ENCODE measurements around the gene ITGAL. TPM values are rescaled to one million over a fixed set of nuclear protein-coding genes. Genes with fewer than 3 reads are reported as not detected.

Gene ITGAL
- total RNA-seq, 2 experiments from 2014 or later: 458 to 471 TPM

DNA sequence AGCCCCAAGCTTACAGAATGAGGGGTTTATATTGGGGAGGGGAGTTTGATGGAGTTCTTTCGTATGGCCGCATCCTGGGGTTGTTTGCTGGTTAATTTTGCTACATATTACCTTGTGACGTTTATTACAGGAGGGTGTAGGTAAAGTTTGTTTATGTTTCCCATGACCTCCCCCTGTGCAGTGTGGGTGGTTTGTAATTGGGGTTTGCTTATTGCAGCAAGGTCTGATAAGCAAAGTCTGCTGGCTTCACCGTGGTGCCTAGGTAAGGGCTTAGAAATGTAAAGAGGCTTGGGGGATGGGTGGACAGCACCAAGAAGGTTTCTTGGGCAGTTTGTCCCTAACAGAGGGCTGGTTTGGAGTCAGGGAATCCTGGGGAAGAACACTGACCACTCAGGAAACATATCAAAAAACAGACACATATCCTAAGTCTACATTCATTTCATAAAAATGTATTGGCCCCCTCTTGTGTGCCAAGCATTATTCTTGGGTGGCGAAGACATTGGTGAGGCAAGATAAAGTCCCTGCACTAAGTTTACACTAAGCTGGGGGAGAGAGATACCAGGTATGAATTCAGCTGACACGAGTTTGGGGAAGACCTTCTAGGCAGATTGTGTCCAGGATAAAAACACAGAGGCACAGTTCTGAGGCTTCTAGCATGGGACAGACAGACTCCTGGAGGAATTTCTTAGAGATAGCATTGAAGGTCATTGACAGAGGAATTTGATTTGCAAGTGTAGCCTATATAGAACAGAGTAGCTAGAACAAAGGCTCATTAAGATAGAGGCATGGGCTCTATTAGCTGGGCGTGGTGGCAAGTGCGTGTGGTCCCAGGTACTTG lies 76.1 kb downstream of the ITGAL start:
- ChIA-PET CTCF (interaction anchor here (5.1 kb wide), 1 partner anchor 13 kb away, joined by 34 read pairs; the partner anchor contains the start of gene ZNF747), POLR2A (no interaction called here)
- ATAC-seq (no peak), DNase-seq (no peak)
- no peaks in the 10 kb centered on the region for H3K27me3 Mint-ChIP-seq (ENCODE audit: low read depth)
- no peak overlapping the region for H3K4me3 Mint-ChIP-seq
- no peaks in the 10 kb centered on the region for H3K9me3 Mint-ChIP-seq (ENCODE audit: insufficient read depth)
- H3K27ac Mint-ChIP-seq: no peak overlapping the region
- peaks cover 13% of the 10 kb centered on the region for H3K36me3 Mint-ChIP-seq (ENCODE audit: low read depth)
- H3K4me1 Mint-ChIP-seq (ENCODE audit: low read depth): peaks cover 37% of the 10 kb centered on the region

DNA sequence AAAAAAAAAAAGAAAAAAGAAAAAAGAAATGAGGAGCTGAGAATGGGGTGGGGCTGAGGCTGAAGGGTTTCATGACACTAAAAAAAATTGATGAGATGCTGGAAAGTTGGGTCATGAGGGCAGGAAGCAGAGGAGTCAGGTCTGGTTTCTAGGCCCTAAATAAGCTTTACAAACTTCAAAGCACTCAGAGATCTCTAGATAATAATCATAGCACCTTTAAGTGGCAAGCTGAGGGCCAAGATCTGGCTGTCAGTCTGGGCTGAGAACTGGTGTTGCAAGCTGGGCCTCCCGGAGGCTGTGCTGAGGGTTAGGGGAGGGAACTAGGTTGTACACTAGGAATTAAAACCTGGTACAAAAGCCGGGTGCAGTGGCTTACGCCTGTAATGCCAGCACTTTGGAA lies 79.2 kb downstream of the ITGAL start:
- Mint-ChIP-seq H3K9me3 (ENCODE audit: insufficient read depth) (no peaks in the 10 kb centered on the region), H3K4me1 (ENCODE audit: low read depth) (peaks cover 56% of the 10 kb centered on the region), H3K27ac (peak overlapping the region; percentile 95), H3K36me3 (ENCODE audit: low read depth) (peaks cover 36% of the 10 kb centered on the region), H3K4me3 (peak overlapping the region; percentile 64), H3K27me3 (ENCODE audit: low read depth) (no peaks in the 10 kb centered on the region)
- ATAC-seq (peak; percentile 94), DNase-seq (peak; percentile 78)
- CTCF ChIA-PET: interaction anchor here (0.6 to 5.1 kb wide), 7 partner anchors 14 to 122 kb away, joined by 3 to 34 read pairs (median 4); partner anchors contain the start of genes DCTPP1, PRR14 and ZNF747
- POLR2A ChIA-PET: interaction anchor here (0.9 to 1.8 kb wide), 4 partner anchors 9 to 21 kb away, joined by 3 to 15 read pairs (median 4); partner anchors contain the start of genes ZNF688 and ZNF747

DNA sequence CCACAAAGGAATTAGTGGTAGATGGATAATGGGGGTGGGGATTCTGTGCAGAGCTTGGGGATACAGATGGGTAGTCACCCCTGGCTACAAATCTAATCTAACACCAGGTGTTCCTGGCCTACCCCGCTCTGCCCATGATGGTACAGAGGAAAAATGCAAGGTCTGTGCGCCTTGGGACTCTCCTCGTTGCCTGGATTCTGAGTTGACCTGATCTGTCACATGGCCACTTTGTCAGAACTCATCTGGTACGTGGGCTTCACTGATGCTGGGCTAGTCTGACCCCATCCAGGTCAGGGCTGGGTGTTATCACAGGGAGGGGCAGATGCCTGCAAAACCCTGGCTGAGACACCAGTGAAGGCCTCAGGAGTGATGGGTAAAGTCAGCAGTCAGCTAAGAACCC lies 80.4 kb downstream of the ITGAL start:
- H3K9me3 Mint-ChIP-seq (ENCODE audit: insufficient read depth): no peaks in the 10 kb centered on the region
- H3K4me1 Mint-ChIP-seq (ENCODE audit: low read depth): peaks cover 56% of the 10 kb centered on the region
- CTCF ChIA-PET: interaction anchor here (1.1 to 5.1 kb wide), 4 partner anchors 17 to 141 kb away, joined by 3 to 34 read pairs (median 6); partner anchors contain the start of gene ZNF747
- H3K4me3 Mint-ChIP-seq: no peak overlapping the region
- ATAC-seq: no peak
- H3K27me3 Mint-ChIP-seq (ENCODE audit: low read depth): no peaks in the 10 kb centered on the region
- peaks cover 40% of the 10 kb centered on the region for H3K36me3 Mint-ChIP-seq (ENCODE audit: low read depth)
- peak overlapping the region; percentile 95 for H3K27ac Mint-ChIP-seq
- DNase-seq: no peak
- POLR2A ChIA-PET: interaction anchor here (1.2 to 1.8 kb wide), 2 partner anchors 18 to 19 kb away, joined by 6 to 15 read pairs; partner anchors contain the start of genes ZNF688 and ZNF747

DNA sequence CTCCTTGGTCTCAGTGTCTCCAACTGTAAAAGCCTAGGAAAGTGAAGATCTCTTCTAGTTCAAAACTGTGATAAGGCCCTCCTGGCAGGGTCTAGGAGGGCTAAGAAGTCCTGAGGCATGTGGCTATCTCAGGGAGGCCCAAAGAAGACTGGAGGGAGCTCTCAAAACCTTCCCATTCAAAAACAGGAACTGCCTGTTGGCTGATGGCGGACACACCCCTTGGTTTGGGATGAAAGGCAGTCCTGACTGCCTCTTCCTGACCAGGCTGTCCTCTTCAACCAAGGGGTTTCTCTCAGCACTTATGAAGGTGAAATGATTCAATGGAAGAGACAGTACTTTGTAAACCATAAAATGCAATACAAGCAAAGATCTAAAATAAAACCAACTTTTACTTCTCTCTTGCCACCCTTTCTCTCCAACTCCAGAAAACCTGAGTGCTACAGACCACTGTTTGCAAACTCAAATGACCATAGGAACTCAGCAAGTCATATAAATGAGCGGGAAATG lies 80.9 kb downstream of the ITGAL start:
- Mint-ChIP-seq H3K4me1 (ENCODE audit: low read depth) (peaks cover 57% of the 10 kb centered on the region), H3K36me3 (ENCODE audit: low read depth) (peaks cover 40% of the 10 kb centered on the region), H3K27me3 (ENCODE audit: low read depth) (no peaks in the 10 kb centered on the region), H3K4me3 (no peak overlapping the region), H3K9me3 (ENCODE audit: insufficient read depth) (no peaks in the 10 kb centered on the region), H3K27ac (peak overlapping the region; percentile 95)
- POLR2A ChIA-PET: interaction anchor here (1.0 to 1.2 kb wide), 2 partner anchors 11 to 19 kb away, joined by 3 to 6 read pairs; partner anchors contain the start of gene ZNF688
- ATAC-seq: no peak
- no peak for DNase-seq
- CTCF ChIA-PET: interaction anchor here (1.6 to 5.1 kb wide), 2 partner anchors 18 to 140 kb away, joined by 3 to 34 read pairs; partner anchors contain the start of gene ZNF747

DNA sequence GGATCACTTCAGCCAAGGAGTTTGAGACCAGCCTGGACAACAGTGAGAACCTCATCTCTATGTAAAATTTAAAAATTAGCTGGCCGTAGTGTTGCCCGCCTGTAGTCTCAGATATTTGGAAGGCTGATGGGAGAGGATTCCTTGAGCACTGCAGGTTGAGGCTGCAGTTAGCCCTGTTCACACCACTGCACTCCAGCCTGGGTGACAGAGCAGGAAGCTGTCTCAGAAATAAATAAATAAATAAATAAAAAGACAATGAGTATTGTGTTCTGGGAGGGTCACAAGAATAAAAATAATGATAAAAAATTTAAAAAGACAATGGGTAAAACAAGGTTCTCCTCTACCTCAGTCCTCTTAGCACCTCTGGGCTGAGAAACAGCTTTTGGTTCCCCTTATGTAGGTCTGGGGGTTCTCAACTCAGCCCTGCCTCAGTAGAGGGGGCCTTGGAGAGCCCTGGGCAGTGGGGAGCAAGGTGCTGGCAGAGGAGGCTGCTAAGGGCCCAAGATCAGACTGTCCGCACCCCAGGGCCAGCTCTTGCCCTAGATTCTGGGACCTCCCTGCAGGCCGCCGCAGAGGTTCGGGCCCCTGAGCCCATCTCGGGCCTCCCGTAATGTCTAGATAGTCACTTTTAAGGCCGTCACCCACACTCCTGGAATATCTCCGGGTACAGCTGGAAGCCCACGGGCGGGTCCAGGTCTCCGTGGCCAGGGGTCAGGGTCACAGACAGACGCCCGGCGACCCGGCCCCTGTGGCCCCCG lies 82.2 kb downstream of the ITGAL start:
- H3K27ac Mint-ChIP-seq: no peak overlapping the region
- ChIA-PET POLR2A (interaction anchor here (1.0 to 1.1 kb wide), 2 partner anchors 10 to 20 kb away, joined by 3 to 4 read pairs; no protein-coding TSS in a partner anchor), CTCF (interaction anchor here (1.1 to 6.0 kb wide), 3 partner anchors 19 to 139 kb away, joined by 3 to 76 read pairs (median 7); partner anchors contain the start of gene ZNF747)
- H3K4me3 Mint-ChIP-seq: no peak overlapping the region
- peaks cover 40% of the 10 kb centered on the region for H3K36me3 Mint-ChIP-seq (ENCODE audit: low read depth)
- H3K27me3 Mint-ChIP-seq (ENCODE audit: low read depth): no peaks in the 10 kb centered on the region
- H3K9me3 Mint-ChIP-seq (ENCODE audit: insufficient read depth): no peaks in the 10 kb centered on the region
- H3K4me1 Mint-ChIP-seq (ENCODE audit: low read depth): peaks cover 58% of the 10 kb centered on the region
- ATAC-seq (no peak), DNase-seq (no peak)

DNA sequence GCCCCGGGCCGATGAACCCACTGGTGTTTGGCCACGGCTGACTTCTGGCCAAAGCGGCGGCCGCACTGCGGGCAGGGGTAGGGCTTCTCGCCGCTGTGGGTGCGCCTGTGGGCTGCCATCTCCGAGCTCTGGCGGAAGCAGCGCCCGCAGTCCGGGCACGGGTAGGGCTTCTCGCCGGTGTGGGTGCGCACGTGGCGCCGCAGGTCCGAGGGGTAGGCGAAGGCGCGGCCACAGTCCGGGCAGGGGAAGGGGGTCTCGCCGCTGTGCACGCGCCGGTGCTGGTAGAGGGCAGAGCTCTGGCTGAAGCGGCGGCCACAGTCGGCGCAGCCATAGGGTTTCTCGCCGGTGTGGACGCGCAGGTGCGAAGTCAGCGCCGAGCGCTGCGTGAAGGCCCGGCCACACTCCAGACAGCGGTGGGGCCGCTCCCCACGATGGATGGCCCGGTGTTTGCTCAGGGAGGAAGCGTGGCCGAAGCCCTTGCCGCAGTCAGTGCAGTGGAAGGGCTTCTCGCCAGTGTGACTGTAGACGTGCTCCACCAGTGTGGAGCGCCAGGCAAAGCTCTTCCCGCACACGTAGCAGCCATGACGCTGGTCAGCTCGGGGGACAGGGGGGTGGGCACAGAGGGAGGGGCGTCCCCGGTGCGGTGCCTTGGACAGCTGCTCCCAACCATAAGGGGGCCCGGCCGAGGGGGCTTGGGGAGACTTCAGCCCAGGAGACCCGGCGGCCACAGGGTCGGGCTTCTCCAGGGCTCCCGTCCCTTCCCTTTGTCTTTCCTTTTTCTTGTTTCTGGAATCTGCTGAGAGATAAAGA lies 83.0 kb downstream of the ITGAL start:
- no peaks in the 10 kb centered on the region for H3K27me3 Mint-ChIP-seq (ENCODE audit: low read depth)
- peaks cover 60% of the 10 kb centered on the region for H3K4me1 Mint-ChIP-seq (ENCODE audit: low read depth)
- no peaks in the 10 kb centered on the region for H3K9me3 Mint-ChIP-seq (ENCODE audit: insufficient read depth)
- DNase-seq (no peak), ATAC-seq (no peak)
- POLR2A ChIA-PET: interaction anchor here (0.6 to 3.2 kb wide), 2 partner anchors 17 to 30 kb away, joined by 3 to 24 read pairs; partner anchors contain the start of gene ZNF785
- H3K36me3 Mint-ChIP-seq (ENCODE audit: low read depth): peaks cover 40% of the 10 kb centered on the region
- H3K4me3 Mint-ChIP-seq: peak overlapping the region; percentile 58
- CTCF ChIA-PET: interaction anchor here (6.0 kb wide), 1 partner anchor 20 kb away, joined by 76 read pairs; the partner anchor contains the start of gene ZNF747
- H3K27ac Mint-ChIP-seq: peak overlapping the region; percentile 57

DNA sequence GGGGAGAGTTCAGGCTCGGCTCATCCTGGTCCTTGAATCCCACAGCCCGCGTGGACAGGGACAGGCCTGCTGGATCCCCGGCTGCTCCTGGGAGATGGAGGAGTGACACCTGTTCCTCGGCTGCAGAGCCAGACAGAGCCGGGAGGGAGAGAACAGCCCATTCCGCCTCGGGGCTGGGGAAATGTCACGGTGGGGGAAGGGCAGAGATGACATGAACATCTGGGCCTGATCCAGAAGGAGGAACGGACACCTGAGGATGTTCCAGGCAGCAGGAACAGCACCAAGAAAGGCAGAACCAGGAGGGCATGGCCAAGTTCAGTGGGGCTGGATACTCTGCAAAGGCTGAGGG lies 83.6 kb downstream of the ITGAL start:
- ChIA-PET CTCF (interaction anchor here (0.6 to 6.0 kb wide), 5 partner anchors 10 to 104 kb away, joined by 3 to 76 read pairs (median 8); partner anchors contain the start of genes ZNF688 and ZNF747), POLR2A (interaction anchor here (3.2 to 3.5 kb wide), 2 partner anchors 22 to 29 kb away, joined by 24 to 80 read pairs; partner anchors contain the start of genes ZNF747 and ZNF785)
- Mint-ChIP-seq H3K27me3 (ENCODE audit: low read depth) (peaks cover 2% of the 10 kb centered on the region), H3K4me1 (ENCODE audit: low read depth) (peaks cover 60% of the 10 kb centered on the region), H3K9me3 (ENCODE audit: insufficient read depth) (no peaks in the 10 kb centered on the region), H3K4me3 (peak overlapping the region; percentile 58), H3K27ac (peak overlapping the region; percentile 57), H3K36me3 (ENCODE audit: low read depth) (peaks cover 40% of the 10 kb centered on the region)
- ATAC-seq (no peak), DNase-seq (no peak)

DNA sequence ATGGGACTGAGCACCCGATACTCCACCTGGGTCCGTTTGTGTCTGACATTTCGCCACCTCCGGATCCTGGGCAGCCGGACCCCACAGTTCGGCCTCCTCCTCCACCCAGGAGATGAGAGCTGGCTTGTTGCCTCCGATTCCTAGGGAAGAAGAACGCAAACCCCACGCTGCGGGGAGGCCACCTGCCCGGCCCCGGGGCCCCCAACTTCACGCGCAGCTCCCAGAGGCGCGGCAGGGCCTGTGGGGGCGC lies 85.1 kb downstream of the ITGAL start:
- Mint-ChIP-seq H3K36me3 (ENCODE audit: low read depth) (peaks cover 37% of the 10 kb centered on the region), H3K4me3 (peak overlapping the region; percentile 87), H3K27me3 (ENCODE audit: low read depth) (peaks cover 3% of the 10 kb centered on the region), H3K4me1 (ENCODE audit: low read depth) (peaks cover 50% of the 10 kb centered on the region), H3K9me3 (ENCODE audit: insufficient read depth) (no peaks in the 10 kb centered on the region), H3K27ac (peak overlapping the region; percentile 86)
- ChIA-PET CTCF (interaction anchor here (0.8 to 6.0 kb wide), 18 partner anchors 8 to 148 kb away, joined by 3 to 76 read pairs (median 4); partner anchors contain the start of genes DCTPP1, PRR14, ZNF688 and ZNF747), POLR2A (interaction anchor here (0.6 to 3.5 kb wide), 14 partner anchors 9 to 1629 kb away, joined by 3 to 80 read pairs (median 4); partner anchors contain the start of genes DCTPP1, ZNF688, ZNF689 and ZNF747)
- ATAC-seq: no peak
- DNase-seq: no peak

DNA sequence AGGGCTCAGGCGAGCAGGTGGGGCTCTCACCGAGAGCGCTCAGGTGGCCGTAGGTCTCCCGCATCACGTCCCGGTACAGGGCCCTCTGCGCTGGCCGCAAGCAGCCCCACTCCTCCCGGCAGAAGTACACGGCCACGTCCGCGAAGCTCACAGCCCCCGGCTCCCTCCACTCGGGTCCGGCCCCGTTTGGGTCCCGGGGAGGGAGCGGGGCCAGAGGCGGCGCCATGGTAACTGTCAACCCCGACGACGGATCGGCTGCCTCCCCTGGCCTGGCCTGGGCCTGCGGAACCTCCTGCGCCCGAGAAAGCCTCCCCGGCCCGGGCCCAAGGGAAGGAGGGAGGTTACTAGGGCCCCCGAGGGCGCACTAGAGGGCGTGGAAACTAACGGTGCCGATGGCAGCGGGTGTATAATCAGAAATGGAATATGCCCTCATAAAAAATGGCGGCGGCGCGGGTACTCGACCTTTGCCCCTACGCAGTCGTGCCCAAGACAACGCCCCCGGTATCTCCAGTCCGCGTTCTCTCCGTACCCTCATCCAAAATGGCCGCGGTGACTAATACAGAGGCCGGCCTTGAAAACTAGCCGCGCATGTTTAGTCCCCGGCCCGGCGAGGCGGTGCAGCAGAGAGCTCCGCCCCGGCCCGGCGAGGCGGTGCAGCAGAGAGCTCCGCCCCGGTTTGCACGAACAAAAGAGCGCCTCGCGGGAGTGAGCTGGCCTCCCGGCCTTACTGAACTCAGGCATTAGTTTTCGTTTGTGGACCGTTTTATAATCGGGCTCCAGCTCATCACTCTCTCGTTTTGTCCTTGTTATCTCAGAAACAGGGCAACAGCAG lies 85.6 kb downstream of the ITGAL start, which contains the start of gene ZNF764:
TSS of gene ZNF764 (minus strand) at position 418 of the 832 bp plus-strand sequence. CDS start at position 226, 192 bp downstream.
- H3K27me3 Mint-ChIP-seq (ENCODE audit: low read depth): peaks cover 3% of the 10 kb centered on the region
- peaks cover 46% of the 10 kb centered on the region for H3K4me1 Mint-ChIP-seq (ENCODE audit: low read depth)
- DNase-seq (peak; percentile 99), ATAC-seq (peak; percentile 96)
- H3K4me3 Mint-ChIP-seq: peak within 1 kb of the TSS; percentile 87
- peaks cover 31% of the 10 kb centered on the region for H3K36me3 Mint-ChIP-seq (ENCODE audit: low read depth)
- ChIA-PET CTCF (interaction anchor here (0.8 to 6.0 kb wide), 20 partner anchors 8 to 149 kb away, joined by 3 to 76 read pairs (median 4); partner anchors contain the start of genes DCTPP1, PRR14, ZNF688 and ZNF747), POLR2A (interaction anchor here (0.6 to 3.5 kb wide), 16 partner anchors 9 to 187 kb away, joined by 3 to 80 read pairs (median 4); partner anchors contain the start of genes DCTPP1, ITGAL, ZNF688 and ZNF689)
- H3K27ac Mint-ChIP-seq: peak within 1 kb of the TSS; percentile 86
- no peaks in the 10 kb centered on the region for H3K9me3 Mint-ChIP-seq (ENCODE audit: insufficient read depth)
